Urinary bladder (tissue), 4 donors: ENCODE measurements around the gene HBM. TPM values are rescaled to one million over a fixed set of nuclear protein-coding genes. Genes with fewer than 3 reads are reported as not detected.
"Not testable (repeated sequence)": the region's sequence is repeated elsewhere in the genome, so short reads cannot be mapped to it uniquely, and the experiment has no call there.

Experiments
- DNase-seq: peaks from one replicate; pipeline ENCODE4 v3.0.0-alpha.2; 2015; ENCODE audit errors: extremely low spot score
- H3K27ac ChIP-seq: one replicate; pipeline ENCODE4 v1.5.1; 2013; ENCODE audit warnings: low read depth, mild to moderate bottlenecking, moderate library complexity
- H3K36me3 ChIP-seq: one replicate; pipeline ENCODE4 v1.6.1; 2013; ENCODE audit warnings: mild to moderate bottlenecking, moderate library complexity; ENCODE audit not compliant: insufficient read depth
- H3K4me1 ChIP-seq: one replicate; pipeline ENCODE4 v1.6.1; 2013; ENCODE audit warnings: mild to moderate bottlenecking, moderate library complexity; ENCODE audit not compliant: insufficient read depth
- H3K4me3 ChIP-seq: one replicate; pipeline ENCODE4 v1.5.1; 2013; ENCODE audit warnings: low read depth, low read length
- WGBS: extraction: QIAGEN DNeasy Blood & Tissue Kit; methylation state at CpG from one replicate; pipeline ENCODE4 v1.1.7; 2013; 5-methylcytosine and 5-hydroxymethylcytosine counted together
- polyA plus RNA-seq: library from polyadenylated mRNA; stranded (reverse); fragments of 200-250 nt; gene quantifications from one replicate; pipeline ENCODE4 v1.2.3, GENCODE V29; 2013
- total RNA-seq: library from RNA; depleted of rRNA; stranded (reverse); fragments of >200 nt; gene quantifications from one replicate; pipeline ENCODE4 v1.2.3, GENCODE V29; 2014
- donor health status: healthy with polysubstance abuse.
- donor health status: healthy.

The HBM gene
- total and polyA plus RNA-seq, 2 donors = 14.8 TPM; not detected in 1

DNA sequence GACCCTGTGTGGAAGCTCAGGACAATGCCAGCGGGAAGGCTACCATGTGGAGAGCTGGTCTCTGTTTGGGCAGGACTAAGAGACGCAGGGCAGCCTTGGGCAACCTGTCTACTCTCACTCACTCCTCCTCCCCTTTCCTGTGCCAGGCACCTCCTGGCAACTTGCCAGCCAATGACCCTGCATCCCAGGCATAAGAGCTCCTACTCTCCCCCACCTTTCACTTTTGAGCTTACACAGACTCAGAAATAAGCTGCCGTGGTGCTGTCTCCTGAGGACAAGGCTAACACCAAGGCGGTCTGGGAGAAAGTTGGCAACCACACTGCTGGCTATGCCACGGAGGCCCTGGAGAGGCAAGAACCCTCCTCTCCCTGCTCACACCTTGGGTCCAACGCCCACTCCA, 2.6 kb downstream of the HBM start:
- whole genome bisulfite sequencing = 60% methylated on average over 6 of the region's 6 CpGs
- no peaks in the 10 kb centered on the region for H3K36me3 ChIP-seq
- no peak for DNase-seq
- no peak overlapping the region for H3K4me3 ChIP-seq
- no peaks in the 10 kb centered on the region for H3K4me1 ChIP-seq
- H3K27ac ChIP-seq = no peak overlapping the region

DNA sequence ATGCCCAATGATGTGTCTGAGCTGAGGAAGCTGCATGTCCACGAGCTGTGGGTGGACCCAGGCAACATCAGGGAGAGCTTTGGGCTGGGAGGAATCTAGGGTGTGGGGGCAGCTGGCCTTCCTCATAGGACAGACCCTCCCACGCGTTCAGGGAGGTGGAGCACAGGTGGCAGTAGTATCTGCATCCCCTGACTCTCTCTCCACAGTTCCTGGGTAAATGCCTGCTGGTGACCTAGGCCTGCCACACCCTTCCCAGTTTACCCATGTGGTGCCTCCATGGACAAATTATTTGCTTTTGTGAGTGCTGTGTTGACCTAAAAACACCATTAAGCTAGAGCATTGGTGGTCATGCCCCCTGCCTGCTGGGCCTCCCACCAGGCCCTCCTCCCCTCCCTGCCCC, 3.2 kb downstream of the HBM start:
- DNase-seq = no peak
- Histone ChIP-seq H3K4me3 (no peak overlapping the region), H3K27ac (no peak overlapping the region), H3K36me3 (no peaks in the 10 kb centered on the region), H3K4me1 (no peaks in the 10 kb centered on the region)
- 38% methylated on average over 3 of the region's 3 CpGs for WGBS

DNA sequence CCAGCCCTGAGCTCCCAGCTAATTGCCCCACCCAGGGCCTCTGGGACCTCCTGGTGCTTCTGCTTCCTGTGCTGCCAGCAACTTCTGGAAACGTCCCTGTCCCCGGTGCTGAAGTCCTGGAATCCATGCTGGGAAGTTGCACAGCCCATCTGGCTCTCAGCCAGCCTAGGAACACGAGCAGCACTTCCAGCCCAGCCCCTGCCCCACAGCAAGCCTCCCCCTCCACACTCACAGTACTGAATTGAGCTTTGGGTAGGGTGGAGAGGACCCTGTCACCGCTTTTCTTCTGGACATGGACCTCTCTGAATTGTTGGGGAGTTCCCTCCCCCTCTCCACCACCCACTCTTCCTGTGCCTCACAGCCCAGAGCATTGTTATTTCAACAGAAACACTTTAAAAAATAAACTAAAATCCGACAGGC, 4.3 kb downstream of the HBM start:
- not testable (repeated sequence) for H3K27ac ChIP-seq, DNase-seq, H3K4me3 ChIP-seq, H3K4me1 ChIP-seq, H3K36me3 ChIP-seq
- WGBS = 4% methylated on average over 5 of the region's 5 CpGs

DNA sequence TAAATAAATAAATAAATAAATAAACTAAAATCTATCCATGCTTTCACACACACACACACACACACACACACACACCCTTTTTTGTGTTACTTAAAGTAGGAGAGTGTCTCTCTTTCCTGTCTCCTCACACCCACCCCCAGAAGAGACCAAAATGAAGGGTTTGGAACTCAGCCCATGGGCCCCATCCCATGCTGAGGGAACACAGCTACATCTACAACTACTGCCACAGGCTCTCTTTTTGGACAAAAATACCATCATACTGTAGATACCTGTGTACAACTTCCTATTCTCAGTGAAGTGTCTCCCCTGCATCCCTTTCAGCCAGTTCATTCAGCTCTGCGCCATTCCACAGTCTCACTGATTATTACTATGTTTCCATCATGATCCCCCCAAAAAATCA, 5.0 kb downstream of the HBM start:
- Histone ChIP-seq H3K27ac (no peak overlapping the region), H3K36me3 (no peaks in the 10 kb centered on the region), H3K4me3 (no peak overlapping the region), H3K4me1 (no peaks in the 10 kb centered on the region)
- WGBS = 53% methylated on average over 1 of the region's 1 CpG
- DNase-seq = no peak

DNA sequence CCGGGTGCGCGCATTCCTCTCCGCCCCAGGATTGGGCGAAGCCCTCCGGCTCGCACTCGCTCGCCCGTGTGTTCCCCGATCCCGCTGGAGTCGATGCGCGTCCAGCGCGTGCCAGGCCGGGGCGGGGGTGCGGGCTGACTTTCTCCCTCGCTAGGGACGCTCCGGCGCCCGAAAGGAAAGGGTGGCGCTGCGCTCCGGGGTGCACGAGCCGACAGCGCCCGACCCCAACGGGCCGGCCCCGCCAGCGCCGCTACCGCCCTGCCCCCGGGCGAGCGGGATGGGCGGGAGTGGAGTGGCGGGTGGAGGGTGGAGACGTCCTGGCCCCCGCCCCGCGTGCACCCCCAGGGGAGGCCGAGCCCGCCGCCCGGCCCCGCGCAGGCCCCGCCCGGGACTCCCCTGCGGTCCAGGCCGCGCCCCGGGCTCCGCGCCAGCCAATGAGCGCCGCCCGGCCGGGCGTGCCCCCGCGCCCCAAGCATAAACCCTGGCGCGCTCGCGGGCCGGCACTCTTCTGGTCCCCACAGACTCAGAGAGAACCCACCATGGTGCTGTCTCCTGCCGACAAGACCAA, 6.7 kb downstream of the HBM start, which contains the start of gene HBA2:
HBA2 (plus strand) TSS at position 503 of the 568 bp plus-strand sequence; CDS start at position 540, 37 bp downstream.
- WGBS = no CpG with 5 or more reads among the region's 74 CpGs
- H3K36me3 ChIP-seq, H3K4me1 ChIP-seq, H3K27ac ChIP-seq, DNase-seq, H3K4me3 ChIP-seq: not testable (repeated sequence)

DNA sequence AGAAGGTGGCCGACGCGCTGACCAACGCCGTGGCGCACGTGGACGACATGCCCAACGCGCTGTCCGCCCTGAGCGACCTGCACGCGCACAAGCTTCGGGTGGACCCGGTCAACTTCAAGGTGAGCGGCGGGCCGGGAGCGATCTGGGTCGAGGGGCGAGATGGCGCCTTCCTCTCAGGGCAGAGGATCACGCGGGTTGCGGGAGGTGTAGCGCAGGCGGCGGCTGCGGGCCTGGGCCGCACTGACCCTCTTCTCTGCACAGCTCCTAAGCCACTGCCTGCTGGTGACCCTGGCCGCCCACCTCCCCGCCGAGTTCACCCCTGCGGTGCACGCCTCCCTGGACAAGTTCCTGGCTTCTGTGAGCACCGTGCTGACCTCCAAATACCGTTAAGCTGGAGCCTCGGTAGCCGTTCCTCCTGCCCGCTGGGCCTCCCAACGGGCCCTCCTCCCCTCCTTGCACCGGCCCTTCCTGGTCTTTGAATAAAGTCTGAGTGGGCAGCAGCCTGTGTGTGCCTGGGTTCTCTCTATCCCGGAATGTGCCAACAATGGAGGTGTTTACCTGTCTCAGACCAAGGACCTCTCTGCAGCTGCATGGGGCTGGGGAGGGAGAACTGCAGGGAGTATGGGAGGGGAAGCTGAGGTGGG, 7.6 kb downstream of the HBM start:
- DNase-seq, H3K27ac ChIP-seq, H3K4me3 ChIP-seq, H3K4me1 ChIP-seq, H3K36me3 ChIP-seq: not testable (repeated sequence)
- WGBS = 8% methylated on average over 30 of the region's 44 CpGs

DNA sequence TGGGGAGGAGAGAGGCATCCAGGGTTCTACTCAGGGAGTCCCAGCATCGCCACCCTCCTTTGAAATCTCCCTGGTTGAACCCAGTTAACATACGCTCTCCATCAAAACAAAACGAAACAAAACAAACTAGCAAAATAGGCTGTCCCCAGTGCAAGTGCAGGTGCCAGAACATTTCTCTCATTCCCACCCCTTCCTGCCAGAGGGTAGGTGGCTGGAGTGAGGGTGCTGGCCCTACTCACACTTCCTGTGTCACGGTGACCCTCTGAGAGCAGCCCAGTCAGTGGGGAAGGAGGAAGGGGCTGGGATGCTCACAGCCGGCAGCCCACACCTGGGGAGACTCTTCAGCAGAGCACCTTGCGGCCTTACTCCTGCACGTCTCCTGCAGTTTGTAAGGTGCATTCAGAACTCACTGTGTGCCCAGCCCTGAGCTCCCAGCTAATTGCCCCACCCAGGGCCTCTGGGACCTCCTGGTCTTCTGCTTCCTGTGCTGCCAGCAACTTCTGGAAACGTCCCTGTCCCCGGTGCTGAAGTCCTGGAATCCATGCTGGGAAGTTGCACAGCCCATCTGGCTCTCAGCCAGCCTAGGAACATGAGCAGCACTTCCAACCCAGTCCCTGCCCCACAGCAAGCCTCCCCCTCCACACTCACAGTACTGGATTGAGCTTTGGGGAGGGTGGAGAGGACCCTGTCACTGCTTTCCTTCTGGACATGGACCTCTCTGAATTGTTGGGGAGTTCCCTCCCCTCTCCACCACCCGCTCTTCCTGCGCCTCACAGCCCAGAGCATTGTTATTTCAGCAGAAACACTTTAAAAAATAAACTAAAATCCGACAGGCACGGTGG, 8.4 kb downstream of the HBM start:
- H3K4me3 ChIP-seq, H3K27ac ChIP-seq, H3K4me1 ChIP-seq, H3K36me3 ChIP-seq, DNase-seq: not testable (repeated sequence)
- WGBS = 15% methylated on average over 8 of the region's 13 CpGs

DNA sequence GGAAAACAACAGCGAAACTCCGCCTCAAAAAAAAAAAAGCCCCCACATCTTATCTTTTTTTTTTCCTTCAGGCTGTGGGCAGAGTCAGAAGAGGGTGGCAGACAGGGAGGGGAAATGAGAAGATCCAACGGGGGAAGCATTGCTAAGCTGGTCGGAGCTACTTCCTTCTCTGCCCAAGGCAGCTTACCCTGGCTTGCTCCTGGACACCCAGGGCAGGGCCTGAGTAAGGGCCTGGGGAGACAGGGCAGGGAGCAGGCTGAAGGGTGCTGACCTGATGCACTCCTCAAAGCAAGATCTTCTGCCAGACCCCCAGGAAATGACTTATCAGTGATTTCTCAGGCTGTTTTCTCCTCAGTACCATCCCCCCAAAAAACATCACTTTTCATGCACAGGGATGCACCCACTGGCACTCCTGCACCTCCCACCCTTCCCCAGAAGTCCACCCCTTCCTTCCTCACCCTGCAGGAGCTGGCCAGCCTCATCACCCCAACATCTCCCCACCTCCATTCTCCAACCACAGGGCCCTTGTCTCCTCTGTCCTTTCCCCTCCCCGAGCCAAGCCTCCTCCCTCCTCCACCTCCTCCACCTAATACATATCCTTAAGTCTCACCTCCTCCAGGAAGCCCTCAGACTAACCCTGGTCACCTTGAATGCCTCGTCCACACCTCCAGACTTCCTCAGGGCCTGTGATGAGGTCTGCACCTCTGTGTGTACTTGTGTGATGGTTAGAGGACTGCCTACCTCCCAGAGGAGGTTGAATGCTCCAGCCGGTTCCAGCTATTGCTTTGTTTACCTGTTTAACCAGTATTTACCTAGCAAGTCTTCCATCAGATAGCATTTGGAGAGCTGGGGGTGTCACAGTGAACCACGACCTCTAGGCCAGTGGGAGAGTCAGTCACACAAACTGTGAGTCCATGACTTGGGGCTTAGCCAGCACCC, 9.5 kb downstream of the HBM start:
- Histone ChIP-seq H3K27ac (no peak overlapping the region), H3K36me3 (no peaks in the 10 kb centered on the region), H3K4me1 (peaks cover 3% of the 10 kb centered on the region), H3K4me3 (no peak overlapping the region)
- no peak for DNase-seq
- WGBS = 20% methylated on average over 8 of the region's 8 CpGs

DNA sequence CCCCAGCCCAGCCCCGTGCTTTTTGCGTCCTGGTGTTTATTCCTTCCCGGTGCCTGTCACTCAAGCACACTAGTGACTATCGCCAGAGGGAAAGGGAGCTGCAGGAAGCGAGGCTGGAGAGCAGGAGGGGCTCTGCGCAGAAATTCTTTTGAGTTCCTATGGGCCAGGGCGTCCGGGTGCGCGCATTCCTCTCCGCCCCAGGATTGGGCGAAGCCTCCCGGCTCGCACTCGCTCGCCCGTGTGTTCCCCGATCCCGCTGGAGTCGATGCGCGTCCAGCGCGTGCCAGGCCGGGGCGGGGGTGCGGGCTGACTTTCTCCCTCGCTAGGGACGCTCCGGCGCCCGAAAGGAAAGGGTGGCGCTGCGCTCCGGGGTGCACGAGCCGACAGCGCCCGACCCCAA, 10.2 kb downstream of the HBM start:
- H3K4me1 ChIP-seq, H3K27ac ChIP-seq, DNase-seq, H3K36me3 ChIP-seq, H3K4me3 ChIP-seq: not testable (repeated sequence)
- 1% methylated on average over 23 of the region's 39 CpGs for WGBS

DNA sequence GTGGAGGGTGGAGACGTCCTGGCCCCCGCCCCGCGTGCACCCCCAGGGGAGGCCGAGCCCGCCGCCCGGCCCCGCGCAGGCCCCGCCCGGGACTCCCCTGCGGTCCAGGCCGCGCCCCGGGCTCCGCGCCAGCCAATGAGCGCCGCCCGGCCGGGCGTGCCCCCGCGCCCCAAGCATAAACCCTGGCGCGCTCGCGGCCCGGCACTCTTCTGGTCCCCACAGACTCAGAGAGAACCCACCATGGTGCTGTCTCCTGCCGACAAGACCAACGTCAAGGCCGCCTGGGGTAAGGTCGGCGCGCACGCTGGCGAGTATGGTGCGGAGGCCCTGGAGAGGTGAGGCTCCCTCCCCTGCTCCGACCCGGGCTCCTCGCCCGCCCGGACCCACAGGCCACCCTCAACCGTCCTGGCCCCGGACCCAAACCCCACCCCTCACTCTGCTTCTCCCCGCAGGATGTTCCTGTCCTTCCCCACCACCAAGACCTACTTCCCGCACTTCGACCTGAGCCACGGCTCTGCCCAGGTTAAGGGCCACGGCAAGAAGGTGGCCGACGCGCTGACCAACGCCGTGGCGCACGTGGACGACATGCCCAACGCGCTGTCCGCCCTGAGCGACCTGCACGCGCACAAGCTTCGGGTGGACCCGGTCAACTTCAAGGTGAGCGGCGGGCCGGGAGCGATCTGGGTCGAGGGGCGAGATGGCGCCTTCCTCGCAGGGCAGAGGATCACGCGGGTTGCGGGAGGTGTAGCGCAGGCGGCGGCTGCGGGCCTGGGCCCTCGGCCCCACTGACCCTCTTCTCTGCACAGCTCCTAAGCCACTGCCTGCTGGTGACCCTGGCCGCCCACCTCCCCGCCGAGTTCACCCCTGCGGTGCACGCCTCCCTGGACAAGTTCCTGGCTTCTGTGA, 11.0 kb downstream of the HBM start, which contains the start of gene HBA1:
HBA1 (plus strand) TSS at position 204 of the 906 bp plus-strand sequence; CDS start at position 241, 37 bp downstream.
- H3K4me3 ChIP-seq, H3K4me1 ChIP-seq, DNase-seq, H3K27ac ChIP-seq, H3K36me3 ChIP-seq: not testable (repeated sequence)
- WGBS = 2% methylated on average over 39 of the region's 88 CpGs

DNA sequence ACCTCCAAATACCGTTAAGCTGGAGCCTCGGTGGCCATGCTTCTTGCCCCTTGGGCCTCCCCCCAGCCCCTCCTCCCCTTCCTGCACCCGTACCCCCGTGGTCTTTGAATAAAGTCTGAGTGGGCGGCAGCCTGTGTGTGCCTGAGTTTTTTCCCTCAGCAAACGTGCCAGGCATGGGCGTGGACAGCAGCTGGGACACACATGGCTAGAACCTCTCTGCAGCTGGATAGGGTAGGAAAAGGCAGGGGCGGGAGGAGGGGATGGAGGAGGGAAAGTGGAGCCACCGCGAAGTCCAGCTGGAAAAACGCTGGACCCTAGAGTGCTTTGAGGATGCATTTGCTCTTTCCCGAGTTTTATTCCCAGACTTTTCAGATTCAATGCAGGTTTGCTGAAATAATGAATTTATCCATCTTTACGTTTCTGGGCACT, 11.6 kb downstream of the HBM start:
- Histone ChIP-seq H3K36me3 (no peaks in the 10 kb centered on the region), H3K4me1 (peaks cover 5% of the 10 kb centered on the region), H3K27ac (no peak overlapping the region), H3K4me3 (no peak overlapping the region)
- no peak for DNase-seq
- WGBS = 4% methylated on average over 13 of the region's 13 CpGs

DNA sequence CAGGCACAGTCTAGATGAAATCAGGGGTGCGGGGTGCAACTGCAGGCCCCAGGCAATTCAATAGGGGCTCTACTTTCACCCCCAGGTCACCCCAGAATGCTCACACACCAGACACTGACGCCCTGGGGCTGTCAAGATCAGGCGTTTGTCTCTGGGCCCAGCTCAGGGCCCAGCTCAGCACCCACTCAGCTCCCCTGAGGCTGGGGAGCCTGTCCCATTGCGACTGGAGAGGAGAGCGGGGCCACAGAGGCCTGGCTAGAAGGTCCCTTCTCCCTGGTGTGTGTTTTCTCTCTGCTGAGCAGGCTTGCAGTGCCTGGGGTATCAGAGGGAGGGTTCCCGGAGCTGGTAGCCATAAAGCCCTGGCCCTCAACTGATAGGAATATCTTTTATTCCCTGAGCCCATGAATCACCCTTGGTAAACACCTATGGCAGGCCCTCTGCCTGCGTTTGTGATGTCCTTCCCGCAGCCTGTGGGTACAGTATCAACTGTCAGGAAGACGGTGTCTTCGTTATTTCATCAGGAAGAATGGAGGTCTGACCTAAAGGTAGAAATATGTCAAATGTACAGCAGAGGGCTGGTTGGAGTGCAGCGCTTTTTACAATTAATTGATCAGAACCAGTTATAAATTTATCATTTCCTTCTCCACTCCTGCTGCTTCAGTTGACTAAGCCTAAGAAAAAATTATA, 12.3 kb downstream of the HBM start:
- WGBS = 57% methylated on average over 11 of the region's 11 CpGs
- DNase-seq = no peak
- no peak overlapping the region for H3K4me3 ChIP-seq
- peaks cover 5% of the 10 kb centered on the region for H3K4me1 ChIP-seq
- H3K36me3 ChIP-seq = no peaks in the 10 kb centered on the region
- no peak overlapping the region for H3K27ac ChIP-seq
